ENCODE results near the gene VWA5B2. TPM values are rescaled to one million over a fixed set of nuclear protein-coding genes. Genes with fewer than 3 reads are reported as not detected.
A peak's percentile ranks its signal among the peaks of the same experiment; 100 is the strongest.

VWA5B2 gene
- total and polyA plus RNA-seq, 8 donors, result under 0.01 to 100.0 (median 2.4) TPM

- peaks cover 0 to 5% (median 5%) of the 10 kb centered on the region in 4 donors for H3K4me1 ChIP-seq
- 74 to 88% (median 81%) methylated on average over 3 of the region's 3 CpGs for WGBS, 5 donors
- H3K27ac ChIP-seq, result no peak overlapping the region
- no peak overlapping the region for H3K4me3 ChIP-seq
- no peak for DNase-seq
- no peaks in the 10 kb centered on the region for H3K9me3 ChIP-seq
- intact Hi-C loops (cut with DNase I; ENCODE audit: low total_unique reads), result no loop called here
- H3K36me3 ChIP-seq, result no peaks in the 10 kb centered on the region
- TF ChIP-seq CTCF (IDR thresholded peaks at IDR 0.05), result no peak
- TF ChIP-seq EP300 (IDR thresholded peaks at IDR 0.05), result no peak
- no peak for TF ChIP-seq POLR2AphosphoS5 (IDR thresholded peaks at IDR 0.05)
- H3K27me3 ChIP-seq, result peaks cover 0 to 58% (median 8%) of the 10 kb centered on the region in 3 donors
Measured at GRCh38 chr3:184223946-184224345, 5.4 kb upstream of the VWA5B2 start.

GRCh38 chr3:184227481-184227935 is 1.9 kb upstream of the VWA5B2 start:
- 44 to 52% (median 48%) methylated on average over 2 of the region's 2 CpGs for WGBS, 5 donors
- DNase-seq, result peak; percentile 36 to 53
- H3K4me3 ChIP-seq, result no peak overlapping the region
- TF ChIP-seq POLR2AphosphoS5 (IDR thresholded peaks at IDR 0.05) (no peak), CTCF (IDR thresholded peaks at IDR 0.05) (peak in 5 of 7 experiments; percentile 45 to 84 (median 78))
- H3K27me3 ChIP-seq, result peaks cover 16 to 67% (median 42%) of the 10 kb centered on the region in 3 donors
- intact Hi-C loops (cut with DNase I; ENCODE audit: low total_unique reads), result no loop called here
- H3K9me3 ChIP-seq, result no peaks in the 10 kb centered on the region
- no peak overlapping the region for H3K27ac ChIP-seq
- H3K4me1 ChIP-seq, result peaks cover 19 to 29% (median 27%) of the 10 kb centered on the region in 4 donors
- no peaks in the 10 kb centered on the region for H3K36me3 ChIP-seq

- no peaks in the 10 kb centered on the region for H3K9me3 ChIP-seq
- DNase-seq, result no peak
- intact Hi-C loops (cut with DNase I; ENCODE audit: low total_unique reads), result no loop called here
- TF ChIP-seq EP300 (IDR thresholded peaks at IDR 0.05) (no peak), CTCF (IDR thresholded peaks at IDR 0.05) (no peak), POLR2A (IDR thresholded peaks at IDR 0.05) (no peak), POLR2AphosphoS5 (IDR thresholded peaks at IDR 0.05) (no peak)
- no peaks in the 10 kb centered on the region for H3K36me3 ChIP-seq
- peaks cover 19 to 29% (median 27%) of the 10 kb centered on the region in 4 donors for H3K4me1 ChIP-seq
- peaks cover 16 to 78% (median 49%) of the 10 kb centered on the region in 3 donors for H3K27me3 ChIP-seq
- H3K4me3 ChIP-seq, result peak overlapping the region in 3 of 4 donors; percentile 48 to 64 (median 63)
- no peak overlapping the region for H3K27ac ChIP-seq
- 41 to 45% (median 42%) methylated on average over 12 of the region's 12 CpGs for WGBS, 5 donors
Measured at GRCh38 chr3:184228376-184229137, 828 bp upstream of the VWA5B2 start.

- H3K36me3 ChIP-seq, result no peaks in the 10 kb centered on the region
- 0 to 2% (median 0%) methylated on average over 15 to 61 of the region's 61 CpGs; no CpG with 5 or more reads in 1 of the 5 donors for WGBS, 5 donors
- peak overlapping the region; percentile 48 to 64 (median 58) for H3K4me3 ChIP-seq
- H3K27ac ChIP-seq, result peak overlapping the region in 3 of 5 donors; percentile 6 to 48 (median 37)
- peak; percentile 30 to 79 for DNase-seq
- no peak for TF ChIP-seq POLR2A (IDR thresholded peaks at IDR 0.05)
- no peak for TF ChIP-seq EP300 (IDR thresholded peaks at IDR 0.05)
- TF ChIP-seq POLR2AphosphoS5 (IDR thresholded peaks at IDR 0.05), result no peak
- TF ChIP-seq CTCF (IDR thresholded peaks at IDR 0.05), result no peak
- intact Hi-C loops (cut with DNase I; ENCODE audit: low total_unique reads), result loop anchor here (10.0 kb wide), 1 partner anchor 335 kb away; no protein-coding TSS in a partner anchor
- peaks cover 16 to 90% (median 54%) of the 10 kb centered on the region in 3 donors for H3K27me3 ChIP-seq
- no peaks in the 10 kb centered on the region for H3K9me3 ChIP-seq
- peaks cover 19 to 29% (median 27%) of the 10 kb centered on the region in 4 donors for H3K4me1 ChIP-seq
Measured at GRCh38 chr3:184230081-184230602, 757 bp downstream of the VWA5B2 start.

Data from stomach (tissue), 9 donors.